Stimulated activated CD4-positive, alpha-beta T cell treated with anti-CD3 and anti-CD28 coated beads, Interleukin-4, amount 100 ng/mL, for 4 hours (primary cell): ENCODE results near the gene TPRX2.
"Not testable (repeated sequence)": the region's sequence is repeated elsewhere in the genome, so short reads cannot be mapped to it uniquely, and the experiment has no call there.

Experiments used
- DNase-seq, 2 experiments: peaks; one replicate each; pipeline ENCODE4 v3.0.0-alpha.2; 2020

The TPRX2 gene

GRCh38 chr19:47863514-47863936, 4.5 kb downstream of the TPRX2 start:
- DNase-seq = peak; percentile 72 to 91

- no peak for DNase-seq
These were observed 6.1 kb downstream of the TPRX2 start for GRCh38 chr19:47865166-47865565.

- no peak for DNase-seq
These were observed 19.9 kb downstream of the TPRX2 start for GRCh38 chr19:47878906-47879305.

GRCh38 chr19:47879385-47879784, 20.4 kb downstream of the TPRX2 start:
- not testable (repeated sequence) for DNase-seq

GRCh38 chr19:47881757-47882156, 22.7 kb downstream of the TPRX2 start:
- DNase-seq = no peak

- DNase-seq = no peak
These were observed 23.9 kb downstream of the TPRX2 start for GRCh38 chr19:47882890-47883289.

GRCh38 chr19:47885067-47885463, 26.0 kb downstream of the TPRX2 start:
- no peak for DNase-seq

- DNase-seq = no peak
These were observed 27.1 kb downstream of the TPRX2 start, which contains the start of gene SULT2A1 for GRCh38 chr19:47886010-47886559. Gene SULT2A1 (minus strand): TSS chr19:47886315. CDS start chr19:47886257, 58 bp downstream.

- DNase-seq = no peak
These were observed 32.0 kb downstream of the TPRX2 start for GRCh38 chr19:47890865-47891621.

GRCh38 chr19:47891622-47891922, 32.5 kb downstream of the TPRX2 start:
- DNase-seq = no peak

- DNase-seq = no peak
These were observed 33.1 kb downstream of the TPRX2 start for GRCh38 chr19:47891923-47892666.

GRCh38 chr19:47895165-47895782, 36.2 kb downstream of the TPRX2 start:
- DNase-seq = no peak

GRCh38 chr19:47896019-47896418, 37.0 kb downstream of the TPRX2 start:
- no peak for DNase-seq

GRCh38 chr19:47896773-47897172, 37.7 kb downstream of the TPRX2 start:
- no peak for DNase-seq

- no peak for DNase-seq
These were observed 38.8 kb downstream of the TPRX2 start for GRCh38 chr19:47897861-47898260.

- DNase-seq = no peak
These were observed 40.3 kb downstream of the TPRX2 start for GRCh38 chr19:47899335-47899734.

- DNase-seq = no peak
These were observed 42.3 kb downstream of the TPRX2 start for GRCh38 chr19:47901370-47901769.

- DNase-seq = peak; percentile 52 to 65
These were observed 50.3 kb downstream of the TPRX2 start for GRCh38 chr19:47909350-47909749.

GRCh38 chr19:47910191-47910590, 51.2 kb downstream of the TPRX2 start:
- not testable (repeated sequence) for DNase-seq
